ENCODE measurements around the gene SUPT5H. TPM values are rescaled to one million over a fixed set of nuclear protein-coding genes. Genes with fewer than 3 reads are reported as not detected.
"Not testable (repeated sequence)": the region's sequence is repeated elsewhere in the genome, so short reads cannot be mapped to it uniquely, and the experiment has no call there.

Gene SUPT5H
- total RNA-seq, 1 donor from 2014 or later: 142 TPM

DNA sequence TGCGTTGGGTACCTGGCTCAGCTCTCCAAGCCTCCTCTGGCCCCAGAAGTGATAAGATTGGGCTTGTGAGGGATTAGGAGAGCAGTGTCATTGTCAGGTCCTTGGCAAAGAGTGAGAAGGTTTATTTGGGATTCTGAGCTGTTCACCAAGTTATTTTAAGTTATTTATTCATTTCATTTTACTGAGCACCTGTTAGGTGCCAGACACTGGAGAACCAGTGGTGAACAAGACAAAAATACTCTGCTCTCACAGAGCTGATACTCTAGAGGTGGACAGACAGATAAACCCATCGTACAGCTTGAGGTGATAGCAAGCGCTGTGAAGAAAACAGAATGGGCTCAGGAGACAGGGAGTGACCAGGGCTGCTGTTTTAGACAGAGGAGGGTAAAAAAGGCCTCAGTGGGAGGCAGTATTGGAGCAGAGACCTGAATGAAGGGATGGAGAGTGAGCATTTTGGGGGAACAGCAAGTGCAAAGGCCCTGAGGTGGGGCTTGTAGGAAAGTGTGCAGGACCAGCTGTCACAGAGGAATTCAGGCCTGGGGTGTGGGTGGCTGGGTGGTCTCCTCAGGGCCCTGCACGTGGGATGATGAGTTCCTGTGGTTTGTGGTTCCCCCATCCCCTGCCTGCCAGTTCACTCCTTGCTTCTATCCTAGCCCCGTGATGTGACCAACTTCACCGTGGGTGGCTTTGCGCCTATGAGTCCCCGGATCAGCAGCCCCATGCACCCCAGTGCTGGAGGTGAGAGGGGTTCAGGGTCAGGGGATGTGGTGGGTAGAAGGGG is 26.6 kb downstream of the SUPT5H start:
- Mint-ChIP-seq H3K9me3 (no peaks in the 10 kb centered on the region), H3K27me3 (no peaks in the 10 kb centered on the region), H3K4me3 (no peak overlapping the region), H3K36me3 (peaks cover 24% of the 10 kb centered on the region), H3K27ac (no peak overlapping the region), H3K4me1 (ENCODE audit: unreplicated experiment) (no peaks in the 10 kb centered on the region)
- TF ChIP-seq CTCF (conservative IDR thresholded peaks at IDR 0.05): no peak
- DNase-seq (ENCODE audit: extremely low spot score, unreplicated experiment): no peak

- DNase-seq (ENCODE audit: extremely low spot score, unreplicated experiment): no peak
- H3K9me3 Mint-ChIP-seq: no peaks in the 10 kb centered on the region
- no peaks in the 10 kb centered on the region for H3K27me3 Mint-ChIP-seq
- no peak overlapping the region for H3K27ac Mint-ChIP-seq
- H3K4me3 Mint-ChIP-seq: no peak overlapping the region
- H3K4me1 Mint-ChIP-seq (ENCODE audit: unreplicated experiment): no peaks in the 10 kb centered on the region
- no peak for TF ChIP-seq CTCF (conservative IDR thresholded peaks at IDR 0.05)
- H3K36me3 Mint-ChIP-seq: peaks cover 24% of the 10 kb centered on the region
Measured at GRCh38 chr19:39472746-39473442, 27.5 kb downstream of the SUPT5H start.

DNA sequence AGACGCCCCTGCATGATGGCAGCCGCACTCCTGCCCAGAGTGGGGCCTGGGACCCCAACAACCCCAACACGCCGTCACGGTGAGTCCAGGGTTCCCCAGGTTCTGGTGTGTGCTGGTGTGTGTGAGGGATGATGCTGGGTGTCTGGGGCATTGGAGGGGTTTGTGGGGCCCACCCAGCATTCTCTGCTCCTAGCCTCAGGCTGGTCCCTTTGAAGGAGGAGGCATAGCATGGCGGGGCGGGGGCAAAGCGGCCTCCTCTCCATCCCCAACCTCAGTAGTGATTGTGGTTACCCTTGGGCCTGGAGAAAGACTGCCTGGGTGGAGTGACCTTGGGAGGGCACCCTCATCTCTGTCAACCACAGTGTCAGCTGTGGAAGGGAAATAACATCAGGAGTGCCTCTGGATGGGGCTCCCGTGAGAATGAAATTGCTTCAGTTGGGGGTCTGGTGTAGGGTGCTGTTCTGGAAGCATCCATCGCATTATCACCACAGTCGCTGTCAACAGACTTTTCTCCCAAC is 28.1 kb downstream of the SUPT5H start:
- Mint-ChIP-seq H3K4me3 (no peak overlapping the region), H3K9me3 (no peaks in the 10 kb centered on the region), H3K27me3 (no peaks in the 10 kb centered on the region), H3K27ac (no peak overlapping the region), H3K36me3 (peaks cover 20% of the 10 kb centered on the region), H3K4me1 (ENCODE audit: unreplicated experiment) (no peaks in the 10 kb centered on the region)
- no peak for TF ChIP-seq CTCF (conservative IDR thresholded peaks at IDR 0.05)
- no peak for DNase-seq (ENCODE audit: extremely low spot score, unreplicated experiment)

GRCh38 chr19:39474139-39474620 is 28.8 kb downstream of the SUPT5H start:
- TF ChIP-seq CTCF (conservative IDR thresholded peaks at IDR 0.05): peak; percentile 85
- no peaks in the 10 kb centered on the region for H3K9me3 Mint-ChIP-seq
- H3K36me3 Mint-ChIP-seq: peaks cover 20% of the 10 kb centered on the region
- no peak overlapping the region for H3K27ac Mint-ChIP-seq
- H3K4me1 Mint-ChIP-seq (ENCODE audit: unreplicated experiment): no peaks in the 10 kb centered on the region
- H3K27me3 Mint-ChIP-seq: no peaks in the 10 kb centered on the region
- H3K4me3 Mint-ChIP-seq: no peak overlapping the region
- peak; percentile 80 for DNase-seq (ENCODE audit: extremely low spot score, unreplicated experiment)

- Mint-ChIP-seq H3K27ac (no peak overlapping the region), H3K36me3 (peaks cover 11% of the 10 kb centered on the region), H3K9me3 (no peaks in the 10 kb centered on the region), H3K4me3 (no peak overlapping the region), H3K4me1 (ENCODE audit: unreplicated experiment) (peaks cover 11% of the 10 kb centered on the region), H3K27me3 (no peaks in the 10 kb centered on the region)
- TF ChIP-seq CTCF (conservative IDR thresholded peaks at IDR 0.05): no peak
- DNase-seq (ENCODE audit: extremely low spot score, unreplicated experiment): no peak
Measured at GRCh38 chr19:39475748-39476147, 30.4 kb downstream of the SUPT5H start.

GRCh38 chr19:39479319-39479801 is 34.0 kb downstream of the SUPT5H start:
- H3K9me3 Mint-ChIP-seq; DNase-seq (ENCODE audit: extremely low spot score, unreplicated experiment); H3K27me3 Mint-ChIP-seq: not testable (repeated sequence)
- H3K36me3 Mint-ChIP-seq: peaks cover 11% of the 10 kb centered on the region
- H3K4me1 Mint-ChIP-seq (ENCODE audit: unreplicated experiment): peaks cover 22% of the 10 kb centered on the region
- H3K4me3 Mint-ChIP-seq: peak overlapping the region; percentile 95
- H3K27ac Mint-ChIP-seq: peak overlapping the region; percentile 97

Data from type B pancreatic cell (in vitro differentiated cells).